ENCODE results near the gene WDR53.
"Not testable (repeated sequence)": the region's sequence is repeated elsewhere in the genome, so short reads cannot be mapped to it uniquely, and the experiment has no call there.

Gene WDR53

GRCh38 chr3:196517162-196517800, 51.1 kb downstream of the WDR53 start:
- DNase-seq: peak; percentile 73 to 85

- DNase-seq: peak in 1 of 2 experiments; percentile 20
Measured at GRCh38 chr3:196514913-196515621, 53.3 kb downstream of the WDR53 start, which contains the start of gene SMCO1. Gene SMCO1, minus strand, starts transcription at chr3:196515346. Its CDS starts 137 bp downstream, at chr3:196515209.

- DNase-seq: no peak
Measured at GRCh38 chr3:196514350-196514716, 54.0 kb downstream of the WDR53 start.

- DNase-seq: no peak
Measured at GRCh38 chr3:196513697-196514349, 54.5 kb downstream of the WDR53 start.

GRCh38 chr3:196511646-196512425, 56.5 kb downstream of the WDR53 start:
- not testable (repeated sequence) for DNase-seq

- not testable (repeated sequence) for DNase-seq
Measured at GRCh38 chr3:196511108-196511507, 57.2 kb downstream of the WDR53 start.

- DNase-seq: no peak
Measured at GRCh38 chr3:196506687-196507086, 61.7 kb downstream of the WDR53 start.

GRCh38 chr3:196504556-196504955, 63.8 kb downstream of the WDR53 start:
- no peak for DNase-seq

All from NCI-H526 (cell line).